GOT3 (cell line): ENCODE measurements around the gene RABL2B.
"Not testable (repeated sequence)": the region's sequence is repeated elsewhere in the genome, so short reads cannot be mapped to it uniquely, and the experiment has no call there.

Source experiments
- DNase-seq: peaks from one replicate; lab custom pipeline; 2025; ENCODE audit warnings: mixed read lengths; lab: John Stamatoyannopoulos, UW

The RABL2B gene

DNA sequence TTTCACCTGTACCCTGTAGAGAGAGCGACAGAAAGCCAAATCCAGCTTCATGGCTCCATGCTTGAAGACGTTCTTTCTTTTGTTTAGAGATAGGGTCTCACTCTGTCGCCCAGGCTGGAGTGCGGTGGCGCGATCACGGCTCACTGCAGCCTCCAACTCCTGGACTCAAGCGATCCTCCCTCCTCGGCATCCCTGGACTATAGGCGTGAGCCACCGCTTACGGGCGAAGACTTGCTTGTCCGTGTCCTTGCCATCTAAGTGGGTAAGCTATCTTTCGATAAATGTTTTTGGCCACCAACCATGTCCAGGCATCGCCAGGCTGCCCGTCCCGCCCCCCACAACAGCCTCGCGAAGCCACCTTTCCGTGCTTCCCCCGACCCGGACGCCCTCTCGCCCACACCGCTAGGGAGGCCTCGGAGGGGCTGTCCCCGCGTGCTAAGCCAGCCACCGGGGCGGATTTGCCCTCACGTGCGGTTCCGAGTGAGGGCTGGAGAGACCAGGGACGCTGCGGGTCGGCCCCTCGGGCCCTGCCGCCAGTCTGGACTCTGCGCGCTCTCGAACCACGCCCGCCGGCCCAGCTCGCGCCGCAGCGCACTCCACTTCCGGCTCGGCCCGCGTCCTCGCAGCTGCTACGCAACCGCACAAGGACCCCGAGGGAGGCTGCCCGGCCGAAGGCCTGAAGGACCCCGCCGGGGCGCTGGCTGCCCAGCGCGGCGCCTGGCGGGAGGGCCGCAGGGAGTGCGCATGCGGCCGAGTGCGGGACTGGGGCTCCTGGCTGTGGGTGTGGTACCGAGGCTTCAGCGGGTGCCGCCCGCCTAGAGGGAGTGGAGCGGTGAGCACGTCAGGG is at the start of gene RABL2B:
TSS of gene RABL2B (minus strand) at position 604 of the 847 bp plus-strand sequence. CDS start 1,342 bp downstream, outside the sequence.
- peak; percentile 74 for DNase-seq

DNA sequence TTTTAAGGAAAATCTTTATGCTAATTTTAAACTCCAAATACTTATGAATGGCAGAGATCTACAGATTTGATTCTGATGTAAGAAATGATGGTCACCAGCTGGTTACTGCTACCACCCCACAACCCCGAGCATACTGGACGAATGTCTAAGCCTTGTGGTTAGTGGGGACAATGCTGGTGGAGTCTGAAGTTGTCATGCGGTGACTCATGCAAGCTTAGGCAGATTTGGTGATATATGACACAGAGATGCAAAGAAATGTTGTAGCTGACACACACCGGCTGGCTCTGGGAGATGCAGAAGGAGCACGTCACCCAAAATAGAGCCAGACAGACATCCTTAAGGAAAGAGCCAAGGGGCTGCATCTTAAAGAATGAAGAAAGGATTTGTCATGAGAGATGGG is 3.5 kb upstream of the RABL2B start:
- not testable (repeated sequence) for DNase-seq

DNA sequence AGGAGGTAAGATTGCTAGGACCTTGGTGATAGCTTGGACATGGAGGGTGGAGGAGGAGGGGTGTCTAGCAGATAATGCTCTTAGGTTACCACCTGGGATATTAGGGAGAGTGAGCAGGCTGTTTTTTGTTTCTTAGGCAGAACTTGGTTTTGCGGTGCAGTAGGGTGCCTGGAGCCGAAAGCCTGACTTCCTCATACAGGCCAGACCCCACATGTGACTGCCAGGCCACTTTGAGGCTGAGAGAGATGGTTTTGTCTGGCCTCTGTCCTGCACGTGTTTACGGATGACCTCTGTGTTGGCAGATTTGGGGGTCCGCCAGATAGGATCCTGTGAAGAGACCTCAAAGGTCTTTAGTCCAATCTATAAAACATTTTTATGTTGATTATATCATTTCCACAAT is 1.9 kb upstream of the RABL2B start:
- not testable (repeated sequence) for DNase-seq

DNA sequence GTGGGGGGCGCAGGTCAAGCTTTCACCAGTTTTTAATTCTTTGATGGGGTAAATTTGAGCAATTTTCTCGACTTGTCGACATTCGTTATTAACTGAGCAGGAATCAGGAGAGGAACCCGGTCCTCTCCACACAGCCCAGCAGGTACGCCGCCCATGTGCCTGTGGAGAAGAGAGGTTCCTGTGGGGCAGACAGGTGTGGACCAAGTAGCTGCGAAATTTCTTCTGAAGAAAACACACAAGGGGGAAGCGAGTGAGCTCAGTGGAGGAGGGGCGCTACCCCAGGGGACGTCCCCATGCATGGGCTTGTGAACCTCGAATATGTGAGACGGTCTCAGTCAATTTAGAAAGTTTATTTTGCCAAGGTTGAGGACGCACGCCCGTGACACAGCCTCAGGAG is 442 bp upstream of the RABL2B start:
- not testable (repeated sequence) for DNase-seq

DNA sequence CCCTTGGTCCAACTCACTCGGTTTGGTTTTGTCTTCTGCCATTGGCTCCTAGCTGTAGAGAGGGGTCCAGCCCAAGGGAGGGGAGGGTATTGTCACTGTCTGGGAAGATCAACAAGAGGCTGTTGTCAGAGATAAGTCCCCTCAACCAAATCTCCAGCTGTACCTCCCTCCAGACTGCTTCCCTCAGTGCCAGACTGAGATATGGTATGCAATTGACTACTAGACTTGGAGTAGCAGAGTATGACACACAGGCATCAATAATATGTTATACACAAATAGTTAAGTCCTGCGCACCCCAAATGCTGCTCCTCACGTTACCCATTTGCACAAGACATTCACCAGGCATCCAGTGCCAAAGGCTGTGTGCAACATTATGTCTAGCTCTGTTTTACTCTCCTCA is 1.2 kb downstream of the RABL2B start:
- DNase-seq = not testable (repeated sequence)

DNA sequence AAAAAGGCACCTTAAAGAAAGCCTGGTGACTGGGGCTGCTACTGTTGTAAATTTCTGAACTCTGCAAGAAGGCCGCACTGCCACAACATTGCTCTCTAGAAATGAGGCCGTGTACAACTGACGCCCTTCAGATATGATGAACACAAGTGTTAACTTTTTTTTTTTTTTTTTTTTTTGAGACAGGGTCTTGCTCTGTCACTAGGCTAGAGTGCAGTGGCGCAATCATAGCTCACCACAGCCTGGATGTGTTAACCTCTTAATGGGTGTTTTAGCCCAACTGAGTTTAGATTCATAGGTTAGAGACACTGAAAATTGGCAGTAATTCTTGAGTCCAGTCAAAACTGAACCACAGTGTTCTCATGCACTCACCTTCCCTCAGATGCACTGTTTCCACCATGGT is 3.2 kb downstream of the RABL2B start:
- DNase-seq = not testable (repeated sequence)

DNA sequence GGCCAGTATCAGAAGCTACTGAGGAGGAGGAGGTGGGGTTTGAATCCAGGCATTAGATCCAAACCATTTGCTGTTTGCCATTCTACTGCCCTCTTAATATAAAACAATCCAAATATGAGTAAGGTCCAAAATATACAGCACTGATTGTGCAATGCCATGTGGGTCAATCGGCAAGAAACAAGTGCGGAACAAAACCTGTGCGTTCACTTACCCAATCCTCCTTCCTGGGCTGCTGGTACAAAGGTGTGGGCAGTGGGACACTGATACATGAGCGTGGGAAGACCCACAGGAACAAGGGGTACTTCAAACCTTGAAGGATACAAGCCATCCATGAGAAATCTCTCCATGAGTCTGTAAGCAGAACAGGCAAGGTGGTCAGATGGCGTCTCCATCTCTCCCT is 5.8 kb downstream of the RABL2B start:
- DNase-seq = not testable (repeated sequence)

DNA sequence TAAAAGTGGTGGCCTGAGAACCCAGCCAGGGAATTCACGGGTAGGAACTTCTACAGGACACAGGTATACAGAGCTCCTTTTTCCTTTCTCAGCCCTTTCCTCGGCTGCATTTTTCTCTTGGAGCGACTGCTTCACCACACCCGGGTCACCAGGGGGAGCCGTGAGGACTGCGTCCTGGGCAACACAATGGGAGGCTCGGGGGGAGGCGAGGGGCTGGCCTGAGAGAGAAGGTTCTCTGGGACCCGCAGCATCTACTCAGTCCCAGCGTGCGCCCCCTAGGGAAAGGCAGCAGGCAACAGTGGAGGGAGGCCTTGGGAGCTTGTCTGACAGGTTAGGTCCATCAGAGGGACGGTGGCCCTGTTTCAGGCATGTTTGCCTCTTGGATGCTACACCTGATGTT is 8.3 kb downstream of the RABL2B start:
- DNase-seq = not testable (repeated sequence)

DNA sequence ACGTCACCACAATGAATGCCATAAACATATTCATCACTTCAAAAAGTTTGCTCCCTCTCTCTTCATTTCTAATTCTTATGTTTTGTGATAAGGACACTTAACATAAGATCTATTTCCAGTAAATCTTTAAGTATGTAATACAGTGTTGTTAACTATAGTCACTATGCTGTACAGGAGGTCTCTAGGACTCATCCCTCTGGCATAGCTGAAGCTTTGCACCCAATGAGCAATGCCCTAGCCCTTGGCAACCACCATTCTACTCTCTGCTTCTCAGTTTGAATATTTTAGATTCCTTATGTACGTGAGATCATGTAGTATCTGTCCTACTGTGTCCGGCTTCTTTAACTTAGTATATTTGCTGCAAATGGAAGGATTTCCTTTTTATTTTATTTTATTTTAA is 19.1 kb downstream of the RABL2B start:
- DNase-seq = not testable (repeated sequence)

DNA sequence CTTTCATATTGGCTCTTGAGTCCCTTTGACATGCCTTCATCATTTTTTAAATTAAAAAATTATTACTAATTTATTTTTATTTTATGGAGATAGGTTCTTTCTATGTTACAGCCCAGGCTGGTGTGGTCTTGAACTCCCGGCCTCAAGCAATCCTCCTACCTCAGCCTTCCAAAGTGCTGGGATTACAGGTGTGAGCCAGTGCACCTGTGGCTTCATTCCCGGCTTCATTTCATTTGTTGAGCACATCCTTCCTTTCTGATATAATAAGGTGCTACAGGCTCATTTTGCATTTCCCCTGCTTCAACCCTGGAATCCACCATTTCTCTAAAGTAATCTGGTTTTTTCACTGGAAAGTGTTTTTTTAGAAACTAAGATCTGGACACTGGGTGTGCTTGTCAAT is 21.6 kb downstream of the RABL2B start:
- not testable (repeated sequence) for DNase-seq

DNA sequence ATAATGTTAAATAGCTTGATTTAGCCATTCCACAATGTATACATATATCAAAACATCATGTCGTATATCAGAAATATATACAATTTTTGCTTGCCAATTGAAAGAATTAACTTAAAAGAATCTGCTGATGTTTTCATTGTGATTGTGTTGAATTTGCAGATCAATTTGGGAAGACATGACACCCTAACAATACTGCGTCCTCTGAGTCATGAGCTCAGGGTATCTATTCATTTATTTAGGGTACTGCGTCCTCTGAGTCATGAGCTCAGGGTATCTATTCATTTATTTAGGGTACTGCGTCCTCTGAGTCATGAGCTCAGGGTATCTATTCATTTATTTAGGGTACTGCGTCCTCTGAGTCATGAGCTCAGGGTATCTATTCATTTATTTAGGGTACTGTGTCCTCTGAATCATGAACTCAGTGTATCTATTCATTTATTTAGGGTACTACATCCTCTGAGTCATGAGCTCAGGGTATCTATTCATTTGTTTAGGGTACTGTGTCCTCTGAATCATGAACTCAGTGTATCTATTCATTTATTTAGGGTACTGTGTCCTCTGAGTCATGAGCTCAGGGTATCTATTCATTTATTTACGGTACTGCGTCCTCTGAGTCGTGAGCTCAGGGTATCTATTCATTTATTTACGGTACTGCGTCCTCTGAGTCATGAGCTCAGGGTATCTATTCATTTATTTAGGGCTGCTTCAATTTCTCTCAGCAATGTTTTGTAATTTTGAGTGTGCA is 23.7 kb downstream of the RABL2B start:
- DNase-seq = not testable (repeated sequence)

DNA sequence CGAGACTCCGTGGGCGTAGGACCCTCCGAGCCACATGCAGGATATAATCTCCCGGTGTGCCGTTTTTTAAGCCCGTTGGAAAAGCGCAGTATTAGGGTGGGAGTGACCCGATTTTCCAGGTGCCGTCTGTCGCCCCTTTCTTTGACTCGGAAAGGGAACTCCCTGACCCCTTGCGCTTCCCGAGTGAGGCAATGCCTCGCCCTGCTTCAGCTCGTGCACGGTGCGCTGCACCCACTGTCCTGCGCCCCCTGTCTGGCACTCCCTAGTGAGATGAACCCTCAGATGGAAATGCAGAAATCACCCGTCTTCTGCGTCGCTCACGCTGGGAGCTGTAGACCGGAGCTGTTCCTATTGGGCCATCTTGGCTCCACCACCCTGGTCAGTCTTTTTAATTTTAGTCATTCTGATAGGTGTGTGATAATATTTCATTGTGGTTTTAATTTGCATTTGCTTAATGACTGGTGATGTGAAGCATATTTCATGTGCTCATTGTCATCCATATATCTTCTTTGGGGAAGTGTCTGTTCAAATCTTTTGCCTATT is 26.4 kb downstream of the RABL2B start:
- DNase-seq = not testable (repeated sequence)

DNA sequence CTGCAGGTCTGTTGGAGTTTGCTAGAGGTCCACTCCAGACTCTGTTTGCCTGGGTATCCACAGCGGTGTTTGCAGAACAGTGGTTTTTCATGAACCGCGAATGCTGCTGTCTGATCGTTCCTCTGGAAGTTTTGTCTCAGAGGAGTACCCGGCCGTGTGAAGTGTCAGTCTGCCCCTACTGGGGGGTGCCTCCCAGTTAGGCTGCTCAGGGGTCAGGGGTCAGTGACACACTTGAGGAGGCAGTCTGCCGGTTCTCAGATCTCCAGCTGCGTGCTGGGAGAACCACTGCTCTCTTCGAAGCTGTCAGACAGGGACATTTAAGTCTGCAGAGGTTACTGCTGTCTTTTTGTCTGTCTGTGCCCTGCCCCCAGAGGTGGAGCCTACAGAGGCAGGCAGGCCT is 27.0 kb downstream of the RABL2B start:
- not testable (repeated sequence) for DNase-seq

DNA sequence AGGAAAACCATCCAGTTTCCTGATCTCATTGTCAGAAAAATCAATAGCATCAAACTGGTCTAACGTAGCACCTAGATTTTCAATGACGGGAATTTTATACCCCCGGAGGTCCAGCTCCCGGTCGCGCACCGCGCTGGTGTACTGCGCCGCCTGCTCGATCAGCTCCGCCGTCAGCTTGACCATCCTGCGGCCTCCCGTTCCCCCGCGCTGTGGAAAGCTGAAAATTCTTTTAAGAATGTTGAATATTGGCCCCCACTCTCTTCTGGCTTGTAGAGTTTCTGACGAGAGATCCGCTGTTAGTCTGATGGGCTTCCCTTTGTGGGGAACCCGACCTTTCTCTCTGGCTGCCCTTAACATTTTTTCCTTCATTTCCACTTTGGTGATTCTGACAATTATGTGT is 28.2 kb downstream of the RABL2B start:
- not testable (repeated sequence) for DNase-seq

DNA sequence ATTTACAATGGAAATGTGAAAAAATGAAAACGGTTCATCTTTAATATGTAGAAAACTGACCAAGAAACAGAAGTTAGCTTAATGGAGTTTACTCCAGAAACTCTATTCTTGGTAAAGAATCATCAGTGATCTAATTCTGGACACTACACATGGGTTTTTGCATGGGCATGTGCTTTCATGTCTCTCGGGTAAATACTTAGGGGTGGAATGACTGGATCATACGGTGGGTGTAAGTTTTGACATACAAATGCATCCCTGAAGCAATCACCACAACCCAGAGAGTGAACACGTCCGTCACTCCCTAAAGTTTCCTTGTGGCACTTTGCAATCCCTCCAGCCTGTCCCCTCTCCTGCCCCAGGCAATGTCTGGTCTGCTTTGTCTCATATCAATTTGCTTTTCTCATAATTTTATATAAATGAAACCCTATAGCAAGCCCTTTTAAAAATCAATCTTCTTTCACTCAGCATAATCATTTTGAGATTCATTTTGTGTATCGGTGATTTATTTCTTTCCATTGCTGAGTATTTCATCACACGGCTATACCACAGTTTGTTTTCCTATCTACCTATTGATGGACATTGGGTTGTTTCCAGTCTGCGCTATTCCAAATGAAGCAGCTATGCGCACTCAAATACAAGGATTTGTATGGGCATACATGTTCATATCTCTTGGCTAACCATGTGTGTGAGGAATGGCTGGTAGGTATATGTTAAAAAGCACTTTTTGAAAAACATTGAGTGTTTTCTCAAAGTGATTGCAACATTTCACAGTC is 33.9 kb downstream of the RABL2B start:
- DNase-seq = not testable (repeated sequence)

DNA sequence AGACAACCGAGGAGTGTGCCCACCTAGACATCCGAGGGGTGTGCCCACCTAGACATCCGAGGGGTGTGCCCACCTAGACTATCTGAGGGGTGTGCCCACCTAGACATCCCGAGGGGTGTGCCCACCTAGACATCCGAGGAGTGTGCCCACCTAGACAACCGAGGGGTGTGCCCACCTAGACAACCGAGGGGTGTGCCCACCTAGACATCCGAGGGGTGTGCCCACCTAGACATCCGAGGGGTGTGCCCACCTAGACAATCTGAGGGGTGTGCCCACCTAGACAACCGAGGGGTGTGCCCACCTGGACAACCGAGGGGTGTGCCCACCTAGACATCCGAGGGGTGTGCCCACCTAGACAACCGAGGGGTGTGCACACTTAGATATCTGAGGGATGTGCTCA is 34.8 kb downstream of the RABL2B start:
- DNase-seq = not testable (repeated sequence)

DNA sequence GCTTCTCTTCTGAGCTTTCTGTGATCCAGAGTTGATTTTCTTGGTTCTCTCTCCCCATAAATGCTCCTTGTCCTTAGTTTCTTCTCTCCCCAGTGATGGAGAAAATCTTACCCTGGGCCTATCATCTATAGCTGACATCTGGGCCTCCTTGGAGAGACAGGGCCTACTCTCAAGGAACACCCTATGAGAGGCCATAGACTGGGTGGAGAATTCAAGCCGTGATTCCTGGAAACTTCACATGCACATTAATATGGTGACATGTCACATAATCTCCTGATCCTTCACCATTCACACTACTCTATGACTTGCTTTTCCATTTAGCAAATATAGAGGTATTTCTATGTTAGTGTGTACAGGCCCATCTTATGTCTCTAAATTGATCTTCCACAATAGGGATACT is 35.9 kb downstream of the RABL2B start:
- DNase-seq = not testable (repeated sequence)

DNA sequence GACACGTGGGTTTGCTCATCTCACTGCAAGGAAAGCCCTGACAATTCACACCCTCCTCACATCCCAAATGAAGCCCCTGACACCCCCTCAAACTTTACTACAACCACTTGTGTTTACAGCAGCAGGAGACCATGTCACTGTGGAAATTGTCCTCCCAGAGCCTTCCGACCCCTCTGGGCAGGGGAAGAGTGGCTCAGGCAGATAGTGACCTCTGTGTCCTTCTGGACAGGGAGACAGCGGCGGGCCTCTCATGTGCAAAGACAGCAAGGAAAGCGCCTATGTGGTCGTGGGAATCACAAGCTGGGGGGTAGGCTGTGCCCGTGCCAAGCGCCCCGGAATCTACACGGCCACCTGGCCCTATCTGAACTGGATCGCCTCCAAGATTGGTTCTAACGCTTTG is 39.0 kb downstream of the RABL2B start:
- not testable (repeated sequence) for DNase-seq

DNA sequence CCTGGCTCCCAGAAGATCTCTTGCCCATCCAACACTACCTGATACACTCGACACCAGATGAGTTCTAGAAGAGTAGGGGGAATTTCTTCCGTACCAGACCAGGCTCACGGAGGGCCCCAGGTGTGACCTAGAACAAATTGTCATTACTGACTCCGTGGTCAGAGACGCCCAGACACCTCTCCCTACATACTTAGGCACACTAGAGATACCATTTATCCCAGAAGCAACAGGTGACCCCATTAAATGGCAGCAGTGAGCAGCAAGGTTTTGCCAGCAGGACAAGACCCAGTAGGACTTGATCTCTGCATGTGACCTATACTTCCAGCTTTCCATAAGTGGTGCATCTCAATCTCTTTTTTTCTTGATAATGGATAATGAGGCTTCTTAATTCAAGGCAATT is 42.7 kb downstream of the RABL2B start:
- DNase-seq = not testable (repeated sequence)

DNA sequence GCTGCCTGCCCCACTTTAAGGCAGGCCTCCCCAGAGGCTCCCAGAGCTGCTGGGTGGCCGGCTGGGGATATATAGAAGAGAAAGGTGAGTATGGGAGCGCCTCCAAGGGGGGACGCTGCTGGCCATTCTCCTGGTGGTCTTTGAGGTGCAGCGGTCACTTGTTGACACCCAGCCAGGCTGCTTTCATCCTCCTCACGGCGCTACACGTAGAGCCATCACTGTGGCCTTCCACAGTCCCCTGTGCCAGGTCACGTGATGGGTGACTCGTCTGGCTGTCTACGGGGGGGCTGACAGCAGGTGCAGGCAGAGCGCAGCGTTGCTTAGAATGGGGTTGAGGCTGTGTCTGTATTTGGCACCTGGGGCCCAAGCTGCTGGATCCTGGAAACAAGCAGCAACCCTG is 43.5 kb downstream of the RABL2B start:
- DNase-seq = no peak

DNA sequence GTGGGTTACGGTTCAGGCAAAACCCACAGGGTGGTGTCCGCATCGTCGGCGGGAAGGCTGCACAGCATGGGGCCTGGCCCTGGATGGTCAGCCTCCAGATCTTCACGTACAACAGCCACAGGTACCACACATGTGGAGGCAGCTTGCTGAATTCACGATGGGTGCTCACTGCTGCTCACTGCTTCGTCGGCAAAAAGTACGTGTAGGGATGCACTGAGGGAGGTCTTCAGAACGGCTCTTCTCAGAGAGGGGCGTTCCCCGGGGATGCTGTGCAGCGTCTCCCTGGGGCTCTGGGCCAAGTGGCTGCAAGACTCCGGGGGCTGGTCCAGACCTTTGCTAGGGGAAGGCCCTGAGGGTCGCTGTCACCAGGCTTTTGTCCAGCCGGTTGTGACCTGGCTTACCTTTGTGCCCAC is 44.2 kb downstream of the RABL2B start:
- DNase-seq = no peak

DNA sequence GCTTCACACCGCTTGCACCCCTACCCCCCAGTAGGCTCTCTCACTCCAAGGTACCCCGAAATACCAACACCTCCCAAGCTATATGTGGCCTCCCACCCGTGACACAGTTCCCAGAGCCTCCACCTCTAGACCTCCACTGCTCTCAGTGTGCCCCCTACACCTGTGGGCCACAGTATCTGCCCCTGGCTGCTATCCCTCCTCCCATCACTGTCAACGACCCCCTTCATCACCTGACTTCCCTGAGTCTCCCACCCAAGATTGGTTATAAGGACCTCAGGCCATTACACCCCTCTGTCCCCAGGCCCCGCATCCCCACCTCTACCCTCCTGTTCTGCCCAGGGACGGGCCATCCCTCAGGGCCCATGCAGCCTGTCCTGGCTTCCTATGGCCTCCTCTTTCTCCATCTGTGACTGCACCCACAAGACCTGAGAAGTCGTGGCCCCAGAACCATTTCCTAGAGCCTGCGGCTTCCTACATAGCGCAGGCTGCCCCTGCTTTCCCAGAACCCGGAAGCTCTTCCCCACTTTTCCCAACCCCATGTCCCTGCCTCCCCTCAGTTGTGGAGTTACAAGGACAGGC is 44.7 kb downstream of the RABL2B start:
- DNase-seq = no peak
